Right lobe of liver (tissue), 4 donors: ENCODE results near the gene CACNA2D2.

ENCODE experiments used
- CTCF ChIP-seq, 4 donors: fragments of 200-600 bp in 3 of 4; fragments of 450-650 bp in 1 of 4; IDR thresholded peaks; one replicate each; pipeline versions ENCODE4 v1.5.1 to v1.8.0; 2016 to 2022; ENCODE audit warnings: antibody characterized with exemption in 4 of 4, mild to moderate bottlenecking in 2 of 4
- POLR2A ChIP-seq: fragments of 450-650 bp; IDR thresholded peaks from one replicate; pipeline ENCODE4 v1.6.1; 2017; ENCODE audit warnings: antibody characterized with exemption, mild to moderate bottlenecking
- donor health status: DM: no; HTN: no; CAD: no.
- donor health status: DM: no; HTN: no; CAD: no.
- donor health status: DM: no; HTN: yes; CAD: no.

- TF ChIP-seq CTCF (IDR thresholded peaks at IDR 0.05) (peak in 1 of 4 donors; percentile 3), POLR2A (no peak)
Observed at GRCh38 chr3:50323614-50324199, 179.7 kb downstream of the CACNA2D2 start.
